Calu3 (cell line): ENCODE data around the gene DPPA5. TPM values are rescaled to one million over a fixed set of nuclear protein-coding genes. Genes with fewer than 3 reads are reported as not detected.

Experiments
- BruUV-seq: library from RNA; stranded (reverse); fragments of 400-500 nt; replicated peaks from 2 replicates; lab custom pipeline; 2021; lab: Mats Ljungman, UMichigan
- CTCF ChIA-PET: fragments of 300-600 bp; sonication (Branson Sonifier 250); formaldehyde crosslinking; loops from one replicate; lab custom pipeline; 2022; ENCODE audit warnings: antibody characterized with exemption; lab: Charles Lee
- DNase-seq: peaks from one replicate; pipeline ENCODE4 v3.0.0; 2022
- H3K27ac Mint-ChIP-seq: one replicate; pipeline ENCODE4 v1.8.0; 2022; ENCODE audit warnings: mixed read lengths; ENCODE audit not compliant: unreplicated experiment
- H3K27me3 Mint-ChIP-seq: one replicate; pipeline ENCODE4 v1.8.0; 2022; ENCODE audit warnings: mixed read lengths; ENCODE audit not compliant: unreplicated experiment
- H3K36me3 Mint-ChIP-seq: one replicate; pipeline ENCODE4 v1.8.0; 2022; ENCODE audit warnings: mild to moderate bottlenecking, moderate library complexity, mixed read lengths; ENCODE audit not compliant: insufficient read depth, unreplicated experiment
- H3K4me1 Mint-ChIP-seq: one replicate; pipeline ENCODE4 v1.8.0; 2022; ENCODE audit warnings: mild to moderate bottlenecking, low read depth, mixed read lengths; ENCODE audit not compliant: unreplicated experiment
- H3K4me3 Mint-ChIP-seq: one replicate; pipeline ENCODE4 v1.8.0; 2022; ENCODE audit warnings: mild to moderate bottlenecking, low read depth, moderate library complexity, mixed read lengths; ENCODE audit not compliant: unreplicated experiment
- H3K9me3 Mint-ChIP-seq: one replicate; pipeline ENCODE4 v1.8.0; 2022; ENCODE audit warnings: low read depth, mixed read lengths; ENCODE audit not compliant: unreplicated experiment
- intact Hi-C: fragments of 100-400 bp; cut with micrococcal nuclease; formaldehyde crosslinking; loops from one replicate; pipeline ENCODE4 v1.10.0; 2022; ENCODE audit not compliant: unreplicated experiment
- total RNA-seq: library from RNA; stranded (reverse); gene quantifications from 2 replicates; pipeline ENCODE4 v1.2.3, GENCODE V29; 2022
- TF ChIP-seq, protein P1 (sequence below): fragments of 200-600 bp; IDR thresholded peaks from one replicate; pipeline ENCODE4 v1.8.0; 2022; ENCODE audit warnings: antibody characterized with exemption; ENCODE audit not compliant: unreplicated experiment

The DPPA5 gene
- total RNA-seq, 1 experiment from 2014 or later = not detected

DNA sequence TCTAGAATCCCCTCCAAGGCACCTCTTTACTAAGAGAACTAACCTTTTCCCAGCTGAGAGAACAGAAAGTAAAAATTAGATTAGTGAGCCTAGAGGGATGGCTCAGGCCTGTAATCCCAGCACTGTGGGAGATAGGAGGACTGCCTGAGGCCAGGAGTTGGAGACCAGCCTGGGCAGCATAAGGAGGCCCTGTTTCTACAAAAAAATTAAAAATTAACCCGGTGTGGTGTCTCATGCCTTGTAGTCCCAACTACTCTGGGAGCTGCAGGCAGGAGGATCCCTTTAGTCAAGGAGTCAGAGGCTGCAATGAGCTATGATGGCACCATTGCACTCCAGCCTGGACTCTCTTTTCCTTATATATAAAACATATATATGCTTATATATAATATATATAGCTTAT, 21.1 kb upstream of the DPPA5 start:
- Mint-ChIP-seq H3K9me3 (no peaks in the 10 kb centered on the region), H3K4me3 (no peak overlapping the region), H3K27me3 (no peaks in the 10 kb centered on the region), H3K36me3 (no peaks in the 10 kb centered on the region), H3K27ac (no peak overlapping the region), H3K4me1 (no peaks in the 10 kb centered on the region)
- CTCF ChIA-PET = no interaction called here
- TF ChIP-seq, protein P1, sequence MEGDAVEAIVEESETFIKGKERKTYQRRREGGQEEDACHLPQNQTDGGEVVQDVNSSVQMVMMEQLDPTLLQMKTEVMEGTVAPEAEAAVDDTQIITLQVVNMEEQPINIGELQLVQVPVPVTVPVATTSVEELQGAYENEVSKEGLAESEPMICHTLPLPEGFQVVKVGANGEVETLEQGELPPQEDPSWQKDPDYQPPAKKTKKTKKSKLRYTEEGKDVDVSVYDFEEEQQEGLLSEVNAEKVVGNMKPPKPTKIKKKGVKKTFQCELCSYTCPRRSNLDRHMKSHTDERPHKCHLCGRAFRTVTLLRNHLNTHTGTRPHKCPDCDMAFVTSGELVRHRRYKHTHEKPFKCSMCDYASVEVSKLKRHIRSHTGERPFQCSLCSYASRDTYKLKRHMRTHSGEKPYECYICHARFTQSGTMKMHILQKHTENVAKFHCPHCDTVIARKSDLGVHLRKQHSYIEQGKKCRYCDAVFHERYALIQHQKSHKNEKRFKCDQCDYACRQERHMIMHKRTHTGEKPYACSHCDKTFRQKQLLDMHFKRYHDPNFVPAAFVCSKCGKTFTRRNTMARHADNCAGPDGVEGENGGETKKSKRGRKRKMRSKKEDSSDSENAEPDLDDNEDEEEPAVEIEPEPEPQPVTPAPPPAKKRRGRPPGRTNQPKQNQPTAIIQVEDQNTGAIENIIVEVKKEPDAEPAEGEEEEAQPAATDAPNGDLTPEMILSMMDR = no peak
- BruUV-seq = no TSS peak
- intact Hi-C loops = no loop called here
- no peak for DNase-seq

DNA sequence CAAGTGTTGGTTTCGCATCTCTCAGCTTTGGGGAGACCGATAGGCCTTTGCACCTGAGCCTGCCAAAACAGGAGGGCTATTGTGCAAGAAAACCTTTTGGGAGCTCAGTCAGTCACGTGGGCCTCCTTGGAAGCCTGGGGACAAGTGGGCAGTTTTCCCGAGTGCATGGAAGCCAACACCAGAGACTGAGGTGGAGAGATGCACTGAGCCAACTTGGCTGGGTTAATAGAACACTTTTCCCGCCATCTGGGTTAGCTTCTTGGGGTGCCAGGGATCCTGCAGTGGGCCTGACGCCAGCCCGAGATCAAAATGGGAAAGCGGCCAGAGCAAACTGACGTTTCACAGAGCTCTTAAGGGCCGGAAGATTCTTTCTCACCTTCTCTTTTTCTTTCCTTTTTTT, 18.4 kb upstream of the DPPA5 start:
- CTCF ChIA-PET = interaction anchor here (0.6 kb wide), 1 partner anchor 12 kb away, joined by 3 read pairs; no protein-coding TSS in a partner anchor
- no TSS peak for BruUV-seq

DNA sequence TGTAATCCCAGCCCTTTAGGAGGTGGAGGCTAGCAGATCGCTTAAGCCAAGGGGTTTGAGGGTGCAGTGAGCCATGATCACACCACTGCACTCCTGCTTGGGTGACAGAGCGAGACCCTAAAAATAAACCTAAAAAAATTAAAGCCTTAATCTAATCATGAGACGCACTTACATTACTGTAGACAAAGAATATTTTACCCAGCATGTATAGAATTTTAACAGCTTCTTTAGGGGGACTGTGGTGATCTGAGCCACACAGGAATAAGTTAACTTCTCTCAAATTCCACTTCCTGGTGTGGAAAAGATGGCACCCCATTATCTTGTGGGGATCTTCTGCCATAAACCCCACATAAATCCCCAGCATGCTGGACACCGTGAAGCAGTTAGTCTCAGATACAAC, 17.9 kb upstream of the DPPA5 start:
- BruUV-seq = no TSS peak
- DNase-seq = no peak
- TF ChIP-seq, protein P1 = no peak
- H3K4me1 Mint-ChIP-seq = no peaks in the 10 kb centered on the region
- intact Hi-C loops = no loop called here
- no peaks in the 10 kb centered on the region for H3K9me3 Mint-ChIP-seq
- no peak overlapping the region for H3K4me3 Mint-ChIP-seq
- no peaks in the 10 kb centered on the region for H3K27me3 Mint-ChIP-seq
- H3K36me3 Mint-ChIP-seq = no peaks in the 10 kb centered on the region
- CTCF ChIA-PET = interaction anchor here (0.6 kb wide), 1 partner anchor 12 kb away, joined by 3 read pairs; no protein-coding TSS in a partner anchor
- H3K27ac Mint-ChIP-seq = no peak overlapping the region

More for the DNA sequence above, 18.4 kb upstream of the DPPA5 start:
- H3K27ac Mint-ChIP-seq = no peak overlapping the region
- no peaks in the 10 kb centered on the region for H3K36me3 Mint-ChIP-seq
- no peaks in the 10 kb centered on the region for H3K9me3 Mint-ChIP-seq
- TF ChIP-seq, protein P1 = no peak
- no peak for DNase-seq
- no peaks in the 10 kb centered on the region for H3K27me3 Mint-ChIP-seq
- H3K4me1 Mint-ChIP-seq = no peaks in the 10 kb centered on the region
- no peak overlapping the region for H3K4me3 Mint-ChIP-seq
- intact Hi-C loops = no loop called here

DNA sequence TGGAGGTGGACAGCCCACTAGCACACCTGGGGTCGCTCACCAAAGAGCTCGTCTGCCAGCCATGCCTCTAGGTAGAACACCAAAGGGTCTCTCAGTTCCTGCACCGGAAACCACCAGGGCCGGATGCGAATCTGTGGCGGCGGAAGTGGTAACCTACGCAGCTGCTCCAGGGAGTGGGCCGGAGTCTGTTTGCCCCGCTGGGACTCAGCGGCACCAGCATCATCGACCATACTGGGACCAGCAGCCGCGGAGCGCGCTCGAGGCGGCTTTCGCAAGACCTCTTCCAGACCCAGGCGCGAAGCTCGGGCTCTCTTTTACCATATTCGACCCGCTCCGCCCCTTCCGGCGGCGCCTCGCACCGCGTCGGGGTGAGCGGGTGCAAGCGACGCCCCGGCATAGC, 15.5 kb upstream of the DPPA5 start, which contains the start of gene OOEP:
TSS of gene OOEP (minus strand) at position 335 of the 400 bp plus-strand sequence. CDS start at position 230, 105 bp downstream.
- no peak for DNase-seq
- no peak within 1 kb of the TSS for H3K4me3 Mint-ChIP-seq
- intact Hi-C loops = no loop called here
- H3K4me1 Mint-ChIP-seq = no peaks in the 10 kb centered on the region
- no peaks in the 10 kb centered on the region for H3K9me3 Mint-ChIP-seq
- H3K27ac Mint-ChIP-seq = no peak within 1 kb of the TSS
- BruUV-seq = no TSS peak
- H3K27me3 Mint-ChIP-seq = no peaks in the 10 kb centered on the region
- CTCF ChIA-PET = interaction anchor here (0.5 kb wide), 1 partner anchor 1161 kb away, joined by 3 read pairs; no protein-coding TSS in a partner anchor
- TF ChIP-seq, protein P1 = no peak
- H3K36me3 Mint-ChIP-seq = no peaks in the 10 kb centered on the region
